Neural cell (in vitro differentiated cells): ENCODE results near the gene C2orf42.

Experiments used
- CTCF ChIP-seq: fragments of 450-650 bp; IDR thresholded peaks from 2 replicates; pipeline ENCODE4 v1.5.1; 2014; ENCODE audit warnings: antibody characterized with exemption, mild to moderate bottlenecking, moderate library complexity; ENCODE audit not compliant: poor library complexity, severe bottlenecking
- EP300 ChIP-seq: fragments of 450-650 bp; conservative IDR thresholded peaks from 2 replicates; pipeline ENCODE4 v1.6.1; 2014; ENCODE audit warnings: antibody characterized with exemption, mild to moderate bottlenecking, moderate library complexity; ENCODE audit not compliant: poor library complexity, severe bottlenecking
- EZH2 ChIP-seq: fragments of 200-600, 300-800 bp; shearing (Covaris generic), sonication (generic); IDR thresholded peaks from 2 replicates; pipeline ENCODE4 v1.6.1; 2014; ENCODE audit warnings: antibody characterized with exemption, low read length, borderline replicate concordance, mild to moderate bottlenecking; ENCODE audit not compliant: insufficient read depth, poor library complexity, severe bottlenecking
- MXI1 ChIP-seq: fragments of 450-650 bp; conservative IDR thresholded peaks from 2 replicates; pipeline ENCODE4 v1.6.1; 2014; ENCODE audit warnings: antibody characterized with exemption, mild to moderate bottlenecking; ENCODE audit not compliant: poor library complexity, severe bottlenecking
- POLR2AphosphoS5 ChIP-seq: IDR thresholded peaks from 2 replicates; pipeline ENCODE4 v1.6.1; 2012
- RAD21 ChIP-seq: fragments of 450-650 bp; conservative IDR thresholded peaks from 2 replicates; pipeline ENCODE4 v1.6.1; 2014; ENCODE audit warnings: antibody characterized with exemption, mild to moderate bottlenecking, moderate library complexity
- REST ChIP-seq: IDR thresholded peaks from 2 replicates; pipeline ENCODE4 v1.6.1; 2012; ENCODE audit warnings: borderline replicate concordance
- TAF1 ChIP-seq: IDR thresholded peaks from 2 replicates; pipeline ENCODE4 v1.6.1; 2012; ENCODE audit warnings: low read depth

- TF ChIP-seq CTCF: peak; percentile 12
- TF ChIP-seq MXI1: no peak
- no peak for TF ChIP-seq REST
- peak; percentile 18 for TF ChIP-seq POLR2AphosphoS5
- no peak for TF ChIP-seq EZH2
- no peak for TF ChIP-seq RAD21
- TF ChIP-seq TAF1: no peak
- no peak for TF ChIP-seq EP300
Observed at GRCh38 chr2:70124983-70125480, 65.8 kb downstream of the C2orf42 start.
